Activated CD4-positive, alpha-beta T cell treated with anti-CD3 and anti-CD28 coated beads, Interleukin-2, amount 10 ng/mL, durations not matched to agents 7 days and 5 days (primary cell): Measurements from ENCODE around the gene CHST11. TPM values are rescaled to one million over a fixed set of nuclear protein-coding genes. Genes with fewer than 3 reads are reported as not detected.

Source experiments
- CTCF ChIA-PET: fragments of 350-600 bp; sonication (Branson Sonifier 250); formaldehyde crosslinking; loops from one replicate; lab custom pipeline; 2021; ENCODE audit warnings: antibody characterized with exemption; lab: Charles Lee
- POLR2A ChIA-PET: fragments of 350-600 bp; sonication (Branson Sonifier 250); formaldehyde crosslinking; loops from one replicate; lab custom pipeline; 2021; ENCODE audit warnings: antibody characterized with exemption; lab: Charles Lee
- DNase-seq: peaks from one replicate; pipeline ENCODE4 v3.0.0-alpha.2; 2020
- H3K27ac Mint-ChIP-seq: one replicate; pipeline ENCODE4 v1.8.0; 2021; ENCODE audit warnings: mild to moderate bottlenecking, moderate library complexity, mixed read lengths
- H3K27me3 Mint-ChIP-seq: one replicate; pipeline ENCODE4 v1.8.0; 2021; ENCODE audit warnings: mixed read lengths
- H3K36me3 Mint-ChIP-seq: one replicate; pipeline ENCODE4 v1.8.0; 2021; ENCODE audit warnings: low read depth, mixed read lengths
- H3K4me1 Mint-ChIP-seq: one replicate; pipeline ENCODE4 v1.8.0; 2021; ENCODE audit warnings: mixed read lengths
- H3K4me3 Mint-ChIP-seq: one replicate; pipeline ENCODE4 v1.8.0; 2021; ENCODE audit warnings: mild to moderate bottlenecking, moderate library complexity, mixed read lengths
- H3K9me3 Mint-ChIP-seq: one replicate; pipeline ENCODE4 v1.8.0; 2021; ENCODE audit warnings: mixed read lengths
- total RNA-seq, 2 experiments: library from RNA; stranded (reverse); gene quantifications; one replicate each; pipeline ENCODE4 v1.2.3, GENCODE V29; 2021

The CHST11 gene
- total RNA-seq, 2 experiments from 2014 or later: 56.4 to 56.6 TPM

DNA sequence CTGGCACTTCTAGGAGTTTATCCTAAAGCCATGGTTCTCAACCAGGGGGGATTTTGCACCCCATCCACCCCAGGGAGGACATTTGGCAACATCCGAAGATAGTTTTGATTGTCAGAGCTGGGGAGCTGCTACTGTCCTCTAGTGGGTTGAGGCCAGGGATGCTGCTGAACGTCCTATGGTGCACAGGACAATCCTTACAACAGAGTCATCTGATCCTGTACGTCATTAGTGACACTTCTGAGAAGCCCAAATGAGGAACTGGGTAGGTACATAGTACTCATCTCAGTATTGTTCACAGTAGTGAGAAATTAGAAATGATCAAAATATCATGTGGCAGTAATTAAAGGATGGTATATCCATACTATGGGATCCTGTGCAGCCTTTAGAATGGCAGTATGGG is 185.1 kb downstream of the CHST11 start:
- H3K27ac Mint-ChIP-seq: no peak overlapping the region
- no peak overlapping the region for H3K4me3 Mint-ChIP-seq
- peaks cover 24% of the 10 kb centered on the region for H3K9me3 Mint-ChIP-seq
- ChIA-PET CTCF (no interaction called here), POLR2A (no interaction called here)
- H3K36me3 Mint-ChIP-seq: peaks cover 45% of the 10 kb centered on the region
- H3K27me3 Mint-ChIP-seq: no peaks in the 10 kb centered on the region
- DNase-seq: no peak
- peaks cover 53% of the 10 kb centered on the region for H3K4me1 Mint-ChIP-seq

DNA sequence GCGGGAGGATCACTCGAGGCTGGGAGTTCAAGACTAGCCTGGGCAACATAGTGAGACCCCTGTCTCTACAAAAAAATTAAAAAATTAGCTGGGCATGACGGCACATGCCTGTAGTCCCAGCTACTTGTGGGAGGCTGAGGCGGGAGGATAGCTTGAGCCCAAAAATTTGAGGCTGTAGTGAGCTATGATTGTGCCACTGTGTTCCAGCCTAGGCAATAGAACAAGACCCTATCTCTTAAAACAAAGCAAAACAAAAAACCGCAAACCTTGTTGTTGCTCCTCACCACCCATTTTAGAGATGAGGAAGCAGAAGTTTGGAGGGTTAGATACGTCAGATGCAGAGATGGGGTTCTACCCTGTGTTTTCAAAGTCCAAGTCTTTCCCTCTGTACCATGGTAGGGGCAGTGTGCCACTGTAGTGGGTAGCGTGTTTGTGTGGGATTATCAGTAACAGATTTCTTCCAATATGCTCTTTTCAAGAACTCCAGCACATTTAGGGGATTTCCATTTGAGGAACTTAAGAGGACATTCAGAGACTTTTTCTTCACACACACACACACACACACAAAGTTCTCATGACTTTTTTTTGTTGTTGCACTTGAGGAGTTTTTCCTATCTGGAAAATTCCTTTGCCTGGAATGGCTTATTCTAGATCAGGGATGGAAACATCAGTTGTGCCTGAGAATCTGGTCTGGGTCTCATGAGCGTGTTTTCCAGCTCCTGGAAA is 186.5 kb downstream of the CHST11 start:
- Mint-ChIP-seq H3K36me3 (peaks cover 52% of the 10 kb centered on the region), H3K27ac (peak overlapping the region; percentile 72), H3K9me3 (peaks cover 27% of the 10 kb centered on the region), H3K4me3 (no peak overlapping the region), H3K27me3 (no peaks in the 10 kb centered on the region), H3K4me1 (peaks cover 45% of the 10 kb centered on the region)
- CTCF ChIA-PET: interaction anchor here (1.0 to 1.2 kb wide), 2 partner anchors 9 to 72 kb away, joined by 3 read pairs; no protein-coding TSS in a partner anchor
- POLR2A ChIA-PET: interaction anchor here (0.6 kb wide), 1 partner anchor 199 kb away, joined by 3 read pairs; no protein-coding TSS in a partner anchor
- no peak for DNase-seq

DNA sequence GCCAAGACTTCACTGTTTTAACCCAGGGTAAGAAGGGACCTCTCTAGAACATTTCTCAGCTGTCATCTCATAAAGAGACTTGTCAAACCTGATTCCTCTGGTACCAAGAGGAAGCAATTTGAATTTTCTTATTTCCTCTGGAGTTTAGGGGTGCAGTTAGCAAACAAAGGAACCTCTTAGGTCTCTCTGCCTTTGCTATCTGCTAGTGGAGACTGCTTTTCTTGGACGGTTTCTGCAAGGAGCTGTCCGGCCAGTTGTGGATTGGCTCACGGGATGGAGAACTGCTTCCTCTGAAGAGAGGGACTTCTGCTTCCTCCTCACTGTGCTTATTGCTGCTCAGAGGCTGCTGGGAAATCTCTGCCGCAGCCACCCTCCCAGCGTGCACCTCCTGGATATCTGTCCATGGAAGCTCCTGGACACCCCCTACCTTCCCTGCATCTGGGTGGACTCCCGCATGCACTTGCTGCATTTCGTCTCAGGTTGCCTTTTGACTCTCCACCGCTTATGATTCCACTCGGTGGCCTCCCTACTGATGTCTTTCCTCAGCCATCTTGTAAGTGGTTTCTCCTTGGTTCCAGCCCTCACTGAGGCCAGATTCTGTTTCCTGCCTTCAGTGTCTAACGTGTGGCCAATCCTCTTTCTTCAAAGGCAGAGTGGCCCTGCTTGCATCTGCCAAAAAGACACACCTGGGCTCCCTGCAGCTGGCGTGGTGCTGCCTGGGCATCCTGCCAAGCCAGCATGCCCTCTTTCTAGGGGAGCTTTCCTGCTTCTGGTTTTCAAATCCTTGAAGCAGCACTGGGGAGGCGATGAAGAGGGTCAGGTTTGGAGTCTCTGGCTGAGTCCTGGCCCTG is 187.3 kb downstream of the CHST11 start:
- DNase-seq: no peak
- H3K4me1 Mint-ChIP-seq: peaks cover 38% of the 10 kb centered on the region
- peak overlapping the region; percentile 72 for H3K27ac Mint-ChIP-seq
- H3K9me3 Mint-ChIP-seq: peaks cover 25% of the 10 kb centered on the region
- ChIA-PET CTCF (interaction anchor here (1.0 to 1.2 kb wide), 2 partner anchors 10 to 73 kb away, joined by 3 read pairs; no protein-coding TSS in a partner anchor), POLR2A (interaction anchor here (0.6 kb wide), 1 partner anchor 199 kb away, joined by 3 read pairs; no protein-coding TSS in a partner anchor)
- no peak overlapping the region for H3K4me3 Mint-ChIP-seq
- no peaks in the 10 kb centered on the region for H3K27me3 Mint-ChIP-seq
- peaks cover 50% of the 10 kb centered on the region for H3K36me3 Mint-ChIP-seq

DNA sequence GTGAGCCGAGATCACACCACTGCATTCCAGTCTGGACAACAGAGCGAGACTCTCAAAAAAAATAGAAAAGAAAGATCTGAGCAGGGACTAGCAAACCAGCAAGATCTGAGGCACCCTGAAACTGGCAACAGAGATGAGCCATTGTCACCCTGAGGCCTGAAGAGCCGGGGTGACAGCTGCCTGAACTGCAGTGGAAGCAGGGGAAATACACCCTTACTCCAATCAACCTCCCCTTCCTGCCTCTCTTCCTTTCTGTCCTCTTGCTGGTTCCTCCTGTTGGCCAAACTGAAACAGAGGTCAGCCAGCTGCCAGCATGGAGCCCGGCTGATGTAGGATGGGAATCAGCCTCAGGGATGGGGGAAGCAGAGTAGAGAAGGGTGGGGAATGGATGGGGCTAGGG is 192.0 kb downstream of the CHST11 start:
- H3K4me3 Mint-ChIP-seq: no peak overlapping the region
- peaks cover 25% of the 10 kb centered on the region for H3K36me3 Mint-ChIP-seq
- H3K27ac Mint-ChIP-seq: no peak overlapping the region
- no peak for DNase-seq
- peaks cover 32% of the 10 kb centered on the region for H3K4me1 Mint-ChIP-seq
- ChIA-PET POLR2A (no interaction called here), CTCF (interaction anchor here (1.3 kb wide), 1 partner anchor 11 kb away, joined by 5 read pairs; no protein-coding TSS in a partner anchor)
- H3K9me3 Mint-ChIP-seq: peaks cover 8% of the 10 kb centered on the region
- H3K27me3 Mint-ChIP-seq: no peaks in the 10 kb centered on the region

- H3K9me3 Mint-ChIP-seq: peaks cover 8% of the 10 kb centered on the region
- H3K27ac Mint-ChIP-seq: no peak overlapping the region
- ChIA-PET CTCF (interaction anchor here (1.3 kb wide), 1 partner anchor 12 kb away, joined by 5 read pairs; no protein-coding TSS in a partner anchor), POLR2A (no interaction called here)
- H3K27me3 Mint-ChIP-seq: no peaks in the 10 kb centered on the region
- no peak overlapping the region for H3K4me3 Mint-ChIP-seq
- no peak for DNase-seq
- peaks cover 25% of the 10 kb centered on the region for H3K36me3 Mint-ChIP-seq
- peaks cover 30% of the 10 kb centered on the region for H3K4me1 Mint-ChIP-seq
These were observed 192.6 kb downstream of the CHST11 start for GRCh38 chr12:104649217-104649824.

DNA sequence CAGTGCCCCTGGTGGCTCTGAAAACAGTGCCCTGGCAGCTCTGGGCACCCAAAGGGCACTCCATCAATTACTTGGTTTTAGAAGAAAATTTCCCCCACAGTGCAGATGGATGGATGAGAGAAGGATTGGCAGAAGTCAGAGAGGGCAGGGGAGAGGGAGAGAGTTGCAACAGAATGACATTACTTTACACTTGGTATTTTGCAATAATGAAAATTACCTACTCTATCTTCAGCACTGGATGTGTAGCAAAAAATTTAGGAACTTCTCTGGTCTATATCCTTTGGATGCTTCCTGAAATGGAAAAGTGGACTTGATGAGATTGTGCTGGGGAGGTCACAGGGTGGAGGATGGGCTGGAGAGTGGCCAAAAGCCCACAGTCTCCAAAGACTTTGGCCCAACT is 193.2 kb downstream of the CHST11 start:
- H3K4me3 Mint-ChIP-seq: no peak overlapping the region
- no peaks in the 10 kb centered on the region for H3K27me3 Mint-ChIP-seq
- POLR2A ChIA-PET: no interaction called here
- DNase-seq: no peak
- peaks cover 22% of the 10 kb centered on the region for H3K36me3 Mint-ChIP-seq
- H3K4me1 Mint-ChIP-seq: peaks cover 25% of the 10 kb centered on the region
- H3K9me3 Mint-ChIP-seq: peaks cover 8% of the 10 kb centered on the region
- no peak overlapping the region for H3K27ac Mint-ChIP-seq
- CTCF ChIA-PET: interaction anchor here (1.3 kb wide), 1 partner anchor 12 kb away, joined by 5 read pairs; no protein-coding TSS in a partner anchor

DNA sequence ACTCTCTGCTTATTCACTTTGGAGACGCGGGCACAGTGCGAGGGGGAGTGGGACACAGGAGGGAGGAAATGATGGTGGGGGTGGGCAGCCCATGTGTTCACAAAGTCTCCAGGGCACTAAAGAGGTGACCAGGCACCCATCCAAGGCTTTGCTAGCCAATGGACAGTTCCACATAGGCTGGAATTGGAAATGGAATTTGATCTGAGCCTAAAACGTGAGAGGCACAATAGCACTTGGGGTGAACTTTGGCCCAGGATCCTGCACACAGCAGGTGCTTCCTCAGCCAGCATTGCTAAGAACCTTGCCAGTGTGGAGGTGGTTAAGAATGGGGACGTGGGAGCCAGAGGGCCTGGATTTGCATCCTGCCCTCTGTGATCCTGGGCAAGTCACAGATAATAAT is 193.8 kb downstream of the CHST11 start:
- Mint-ChIP-seq H3K27ac (no peak overlapping the region), H3K9me3 (peaks cover 8% of the 10 kb centered on the region), H3K4me1 (peaks cover 25% of the 10 kb centered on the region), H3K4me3 (no peak overlapping the region), H3K36me3 (peaks cover 22% of the 10 kb centered on the region), H3K27me3 (no peaks in the 10 kb centered on the region)
- DNase-seq: no peak
- ChIA-PET CTCF (interaction anchor here (1.1 to 1.3 kb wide), 2 partner anchors 14 to 169 kb away, joined by 3 read pairs; no protein-coding TSS in a partner anchor), POLR2A (no interaction called here)

GRCh38 chr12:104651811-104652210 is 195.1 kb downstream of the CHST11 start:
- POLR2A ChIA-PET: no interaction called here
- CTCF ChIA-PET: interaction anchor here (1.1 to 1.5 kb wide), 4 partner anchors 13 to 168 kb away, joined by 3 read pairs; no protein-coding TSS in a partner anchor
- H3K9me3 Mint-ChIP-seq: peaks cover 2% of the 10 kb centered on the region
- no peak for DNase-seq
- no peaks in the 10 kb centered on the region for H3K27me3 Mint-ChIP-seq
- H3K27ac Mint-ChIP-seq: no peak overlapping the region
- peaks cover 10% of the 10 kb centered on the region for H3K36me3 Mint-ChIP-seq
- peaks cover 13% of the 10 kb centered on the region for H3K4me1 Mint-ChIP-seq
- H3K4me3 Mint-ChIP-seq: no peak overlapping the region

- Mint-ChIP-seq H3K36me3 (peaks cover 12% of the 10 kb centered on the region), H3K9me3 (peaks cover 2% of the 10 kb centered on the region), H3K4me1 (peaks cover 13% of the 10 kb centered on the region), H3K27me3 (no peaks in the 10 kb centered on the region), H3K4me3 (no peak overlapping the region), H3K27ac (no peak overlapping the region)
- DNase-seq: no peak
- POLR2A ChIA-PET: no interaction called here
- CTCF ChIA-PET: interaction anchor here (0.9 to 1.5 kb wide), 3 partner anchors 13 to 18 kb away, joined by 3 read pairs; no protein-coding TSS in a partner anchor
These were observed 195.6 kb downstream of the CHST11 start for GRCh38 chr12:104652358-104652757.

GRCh38 chr12:104652910-104653309 is 196.2 kb downstream of the CHST11 start:
- ChIA-PET CTCF (interaction anchor here (0.9 to 1.4 kb wide), 2 partner anchors 14 to 16 kb away, joined by 3 read pairs; no protein-coding TSS in a partner anchor), POLR2A (interaction anchor here (0.5 kb wide), 1 partner anchor 27 kb away, joined by 5 read pairs; no protein-coding TSS in a partner anchor)
- DNase-seq: no peak
- H3K4me1 Mint-ChIP-seq: peaks cover 13% of the 10 kb centered on the region
- no peak overlapping the region for H3K27ac Mint-ChIP-seq
- no peaks in the 10 kb centered on the region for H3K27me3 Mint-ChIP-seq
- H3K9me3 Mint-ChIP-seq: no peaks in the 10 kb centered on the region
- peaks cover 8% of the 10 kb centered on the region for H3K36me3 Mint-ChIP-seq
- no peak overlapping the region for H3K4me3 Mint-ChIP-seq

- no peak overlapping the region for H3K4me3 Mint-ChIP-seq
- POLR2A ChIA-PET: no interaction called here
- no peaks in the 10 kb centered on the region for H3K27me3 Mint-ChIP-seq
- no peak overlapping the region for H3K27ac Mint-ChIP-seq
- DNase-seq: peak; percentile 32
- CTCF ChIA-PET: interaction anchor here (0.8 kb wide), 1 partner anchor 30 kb away, joined by 3 read pairs; no protein-coding TSS in a partner anchor
- H3K36me3 Mint-ChIP-seq: peaks cover 6% of the 10 kb centered on the region
- H3K9me3 Mint-ChIP-seq: no peaks in the 10 kb centered on the region
- peaks cover 13% of the 10 kb centered on the region for H3K4me1 Mint-ChIP-seq
These were observed 197.2 kb downstream of the CHST11 start for GRCh38 chr12:104653730-104654664.
